ENCODE measurements around the gene ZC3H11A.

DNA sequence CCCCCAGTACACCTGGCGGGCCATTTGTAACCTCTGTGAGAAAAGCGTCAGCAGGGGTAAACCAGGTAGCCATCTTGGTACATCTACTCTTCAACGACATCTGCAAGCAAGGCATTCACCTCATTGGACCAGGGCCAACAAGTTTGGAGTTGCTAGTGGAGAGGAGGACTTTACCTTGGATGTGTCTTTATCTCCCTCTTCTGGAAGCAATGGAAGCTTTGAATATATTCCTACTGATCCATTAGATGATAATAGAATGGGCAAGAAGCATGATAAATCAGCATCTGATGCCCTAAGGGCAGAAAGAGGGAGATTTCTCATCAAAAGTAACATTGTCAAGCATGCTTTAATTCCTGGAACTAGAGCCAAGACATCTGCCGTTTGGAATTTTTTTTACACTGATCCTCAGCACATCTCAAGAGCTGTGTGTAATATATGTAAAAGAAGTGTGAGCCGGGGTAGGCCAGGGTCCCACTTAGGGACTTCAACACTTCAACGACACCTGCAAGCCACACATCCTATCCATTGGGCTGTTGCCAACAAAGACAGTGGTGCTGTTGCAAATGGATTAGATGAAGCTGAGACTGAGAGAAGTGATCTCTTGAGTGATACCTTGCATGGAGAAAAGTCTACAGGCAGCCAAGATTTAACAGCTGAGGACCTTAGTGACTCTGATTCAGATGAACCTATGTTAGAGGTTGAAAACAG lies 2.7 kb downstream of the ZC3H11A start:
- TF ChIP-seq, protein P1, sequence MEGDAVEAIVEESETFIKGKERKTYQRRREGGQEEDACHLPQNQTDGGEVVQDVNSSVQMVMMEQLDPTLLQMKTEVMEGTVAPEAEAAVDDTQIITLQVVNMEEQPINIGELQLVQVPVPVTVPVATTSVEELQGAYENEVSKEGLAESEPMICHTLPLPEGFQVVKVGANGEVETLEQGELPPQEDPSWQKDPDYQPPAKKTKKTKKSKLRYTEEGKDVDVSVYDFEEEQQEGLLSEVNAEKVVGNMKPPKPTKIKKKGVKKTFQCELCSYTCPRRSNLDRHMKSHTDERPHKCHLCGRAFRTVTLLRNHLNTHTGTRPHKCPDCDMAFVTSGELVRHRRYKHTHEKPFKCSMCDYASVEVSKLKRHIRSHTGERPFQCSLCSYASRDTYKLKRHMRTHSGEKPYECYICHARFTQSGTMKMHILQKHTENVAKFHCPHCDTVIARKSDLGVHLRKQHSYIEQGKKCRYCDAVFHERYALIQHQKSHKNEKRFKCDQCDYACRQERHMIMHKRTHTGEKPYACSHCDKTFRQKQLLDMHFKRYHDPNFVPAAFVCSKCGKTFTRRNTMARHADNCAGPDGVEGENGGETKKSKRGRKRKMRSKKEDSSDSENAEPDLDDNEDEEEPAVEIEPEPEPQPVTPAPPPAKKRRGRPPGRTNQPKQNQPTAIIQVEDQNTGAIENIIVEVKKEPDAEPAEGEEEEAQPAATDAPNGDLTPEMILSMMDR (IDR thresholded peaks at IDR 0.05) = no peak
- TF ChIP-seq POLR2A (IDR thresholded peaks at IDR 0.05) = no peak
